Measurements from ENCODE around the gene EPG5.

DNA sequence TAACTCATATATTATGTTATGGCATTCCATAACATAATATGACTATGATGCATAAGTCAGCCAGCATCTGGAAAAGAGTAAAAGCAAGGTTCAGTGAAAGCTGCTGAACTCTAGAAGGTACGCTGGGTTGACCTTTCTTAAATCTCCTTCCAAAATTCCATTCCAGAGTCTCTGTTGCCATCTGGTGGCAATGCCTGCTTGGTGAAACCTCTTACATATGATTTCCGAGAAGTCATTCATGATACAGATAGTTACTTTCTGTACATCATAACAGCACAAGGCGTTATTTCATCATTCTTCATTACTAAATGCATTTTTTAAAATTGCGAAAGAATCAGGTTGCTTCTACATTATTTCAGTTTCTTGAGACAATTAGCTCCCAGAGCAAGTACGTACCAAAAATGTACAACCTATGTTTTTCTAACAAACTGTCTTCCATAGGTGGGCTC lies 7.0 kb upstream of the EPG5 start:
- TF ChIP-seq, protein P1, sequence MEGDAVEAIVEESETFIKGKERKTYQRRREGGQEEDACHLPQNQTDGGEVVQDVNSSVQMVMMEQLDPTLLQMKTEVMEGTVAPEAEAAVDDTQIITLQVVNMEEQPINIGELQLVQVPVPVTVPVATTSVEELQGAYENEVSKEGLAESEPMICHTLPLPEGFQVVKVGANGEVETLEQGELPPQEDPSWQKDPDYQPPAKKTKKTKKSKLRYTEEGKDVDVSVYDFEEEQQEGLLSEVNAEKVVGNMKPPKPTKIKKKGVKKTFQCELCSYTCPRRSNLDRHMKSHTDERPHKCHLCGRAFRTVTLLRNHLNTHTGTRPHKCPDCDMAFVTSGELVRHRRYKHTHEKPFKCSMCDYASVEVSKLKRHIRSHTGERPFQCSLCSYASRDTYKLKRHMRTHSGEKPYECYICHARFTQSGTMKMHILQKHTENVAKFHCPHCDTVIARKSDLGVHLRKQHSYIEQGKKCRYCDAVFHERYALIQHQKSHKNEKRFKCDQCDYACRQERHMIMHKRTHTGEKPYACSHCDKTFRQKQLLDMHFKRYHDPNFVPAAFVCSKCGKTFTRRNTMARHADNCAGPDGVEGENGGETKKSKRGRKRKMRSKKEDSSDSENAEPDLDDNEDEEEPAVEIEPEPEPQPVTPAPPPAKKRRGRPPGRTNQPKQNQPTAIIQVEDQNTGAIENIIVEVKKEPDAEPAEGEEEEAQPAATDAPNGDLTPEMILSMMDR (conservative IDR thresholded peaks at IDR 0.05; ENCODE audit: low read depth, low read length): peak; percentile 90
- TF ChIP-seq MXI1 (IDR thresholded peaks at IDR 0.05; ENCODE audit: borderline replicate concordance, low read depth, low read length) (no peak), POLR2A (IDR thresholded peaks at IDR 0.05; ENCODE audit: low read depth, low read length) (peak; percentile 46; the same call in 1 of the 2 replicates), RFX5 (IDR thresholded peaks at IDR 0.05; ENCODE audit: low read depth, low read length) (no peak), MAFK (IDR thresholded peaks at IDR 0.05; ENCODE audit: low read depth, low read length) (no peak), SMC3 (IDR thresholded peaks at IDR 0.05; ENCODE audit: low read depth, low read length) (peak; percentile 87), RAD21 (IDR thresholded peaks at IDR 0.05; ENCODE audit: low read length) (peak; percentile 96)

All from IMR-90 (cell line).